WERI-Rb-1 (cell line): Measurements from ENCODE around the gene PPARA.

ENCODE experiments used
- DNase-seq: peaks from one replicate; pipeline ENCODE4 v3.0.0-alpha.2; 2020
- H3K27ac ChIP-seq: fragments of 250-450 bp; sonication (Bioruptor Pico); 2 replicates; pipeline ENCODE4 v1.5.1; 2020; ENCODE audit warnings: mild to moderate bottlenecking, moderate library complexity
- H3K27me3 ChIP-seq: fragments of 250-450 bp; sonication (Bioruptor Pico); 2 replicates; pipeline ENCODE4 v1.5.1; 2021; ENCODE audit warnings: mild to moderate bottlenecking, low read depth, moderate library complexity; ENCODE audit not compliant: insufficient read depth, severe bottlenecking
- H3K36me3 ChIP-seq: fragments of 250-450 bp; sonication (Bioruptor Pico); 2 replicates; pipeline ENCODE4 v1.5.1; 2020; ENCODE audit warnings: mild to moderate bottlenecking, moderate library complexity
- H3K4me3 ChIP-seq: 2 replicates; pipeline ENCODE4 v1.5.1; 2011; ENCODE audit warnings: low read depth, mild to moderate bottlenecking, control low read depth, low read length
- H3K9me3 ChIP-seq: fragments of 250-450 bp; sonication (Bioruptor Pico); 2 replicates; pipeline ENCODE4 v1.5.1; 2021; ENCODE audit warnings: mild to moderate bottlenecking, moderate library complexity; ENCODE audit not compliant: severe bottlenecking
- CTCF ChIP-seq: IDR thresholded peaks from 2 replicates; pipeline ENCODE4 v1.5.1; 2011; ENCODE audit warnings: low read depth, mild to moderate bottlenecking, control low read depth, inconsistent platforms, low read length

PPARA gene

GRCh38 chr22:46201059-46201757 lies 50.9 kb downstream of the PPARA start:
- no peaks in the 10 kb centered on the region for H3K9me3 ChIP-seq
- TF ChIP-seq CTCF = no peak
- no peak overlapping the region for H3K4me3 ChIP-seq
- H3K27ac ChIP-seq = no peak overlapping the region
- no peak for DNase-seq
- no peaks in the 10 kb centered on the region for H3K27me3 ChIP-seq
- peaks cover 9% of the 10 kb centered on the region for H3K36me3 ChIP-seq

- H3K4me3 ChIP-seq = no peak overlapping the region
- no peak for TF ChIP-seq CTCF
- no peak overlapping the region for H3K27ac ChIP-seq
- H3K36me3 ChIP-seq = peaks cover 9% of the 10 kb centered on the region
- no peaks in the 10 kb centered on the region for H3K27me3 ChIP-seq
- no peak for DNase-seq
- no peaks in the 10 kb centered on the region for H3K9me3 ChIP-seq
These were observed 52.7 kb downstream of the PPARA start for GRCh38 chr22:46202897-46203600.

GRCh38 chr22:46203601-46203980 lies 53.3 kb downstream of the PPARA start:
- Histone ChIP-seq H3K27me3 (no peaks in the 10 kb centered on the region), H3K36me3 (peaks cover 9% of the 10 kb centered on the region), H3K27ac (no peak overlapping the region), H3K4me3 (no peak overlapping the region), H3K9me3 (no peaks in the 10 kb centered on the region)
- no peak for TF ChIP-seq CTCF
- no peak for DNase-seq

- H3K27ac ChIP-seq = no peak overlapping the region
- H3K27me3 ChIP-seq = no peaks in the 10 kb centered on the region
- peaks cover 3% of the 10 kb centered on the region for H3K36me3 ChIP-seq
- DNase-seq = no peak
- TF ChIP-seq CTCF = no peak
- H3K4me3 ChIP-seq = no peak overlapping the region
- no peaks in the 10 kb centered on the region for H3K9me3 ChIP-seq
These were observed 58.9 kb downstream of the PPARA start for GRCh38 chr22:46209262-46209661.

- no peaks in the 10 kb centered on the region for H3K9me3 ChIP-seq
- no peak overlapping the region for H3K4me3 ChIP-seq
- H3K36me3 ChIP-seq = peaks cover 11% of the 10 kb centered on the region
- H3K27ac ChIP-seq = no peak overlapping the region
- no peak for DNase-seq
- TF ChIP-seq CTCF = no peak
- no peaks in the 10 kb centered on the region for H3K27me3 ChIP-seq
These were observed 61.9 kb downstream of the PPARA start for GRCh38 chr22:46212195-46212594.

GRCh38 chr22:46213052-46213451 lies 62.7 kb downstream of the PPARA start:
- no peak for DNase-seq

More at GRCh38 chr22:46213052-46213451, 62.7 kb downstream of the PPARA start:
- Histone ChIP-seq H3K36me3 (peaks cover 11% of the 10 kb centered on the region), H3K4me3 (no peak overlapping the region), H3K27ac (no peak overlapping the region), H3K27me3 (no peaks in the 10 kb centered on the region), H3K9me3 (no peaks in the 10 kb centered on the region)
- TF ChIP-seq CTCF = no peak
